Embryonic facial prominence (tissue), 1 donor: Measurements from ENCODE around the gene SYT7.

ENCODE experiments used
- DNase-seq: peaks from one replicate; pipeline ENCODE4 v3.0.0-alpha.2; 2016; ENCODE audit errors: extremely low spot score

SYT7 gene

DNA sequence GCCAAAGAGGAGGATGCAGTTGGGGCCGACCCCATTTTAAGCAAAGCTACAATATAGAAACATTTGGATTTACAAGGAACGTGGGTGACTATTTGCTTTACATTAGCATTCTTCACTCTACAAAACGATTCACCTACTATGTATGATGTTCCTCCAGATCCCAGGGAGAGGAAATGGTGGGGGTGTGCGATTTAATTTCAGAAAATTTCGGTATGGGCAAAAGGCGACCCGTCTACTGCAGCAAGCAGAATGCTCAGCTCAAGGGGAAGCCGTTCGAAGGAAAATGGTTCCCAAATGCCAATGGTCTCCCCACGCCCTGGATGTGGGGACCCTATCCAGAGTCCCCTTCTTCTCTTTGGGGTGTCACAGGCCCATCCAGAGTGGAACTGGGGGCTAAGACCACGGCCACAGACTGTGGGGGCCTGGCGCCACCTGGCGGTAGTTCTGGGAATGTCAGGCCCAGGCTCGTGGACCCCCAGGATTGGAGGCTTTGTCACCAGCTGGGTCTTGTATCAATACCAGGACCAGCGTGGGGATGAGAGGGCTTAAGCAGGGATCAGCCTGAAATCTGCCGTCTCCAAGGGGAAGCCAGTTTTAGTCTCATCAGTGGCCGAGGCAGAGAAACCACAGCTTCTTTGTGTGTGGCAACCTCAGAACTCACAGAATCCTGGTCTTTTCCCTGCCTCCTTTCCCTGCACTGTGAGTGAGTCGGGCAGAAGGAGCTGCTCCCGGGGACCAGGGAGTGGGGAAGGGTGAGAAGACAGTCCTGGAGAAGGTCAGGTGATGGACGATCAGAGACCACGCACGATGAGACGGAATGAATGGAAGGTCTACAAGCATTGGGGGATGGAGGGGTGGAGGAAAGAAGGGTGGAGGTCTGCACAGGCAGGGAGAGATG lies 64.0 kb downstream of the SYT7 start:
- no peak for DNase-seq

DNA sequence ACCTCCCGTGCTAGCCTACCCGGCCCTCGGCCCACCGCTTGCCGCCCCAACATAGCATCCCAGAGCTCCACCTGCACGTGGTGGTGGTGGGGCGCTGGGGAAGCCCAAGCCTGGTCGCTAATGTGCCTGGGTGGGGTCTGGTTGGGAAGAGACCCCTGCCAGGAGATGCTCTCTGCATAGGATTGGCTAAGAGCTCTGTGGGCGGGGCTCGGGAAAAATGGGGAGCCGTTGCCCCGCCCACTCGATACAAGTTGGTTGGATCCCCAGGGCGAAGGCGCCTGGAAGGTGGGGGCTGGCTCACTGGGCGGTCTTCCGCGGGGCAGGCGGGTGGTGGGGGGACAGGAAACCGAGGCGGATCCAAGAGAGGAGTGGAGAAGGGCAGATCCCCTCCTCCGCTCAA lies 64.7 kb downstream of the SYT7 start:
- no peak for DNase-seq

DNA sequence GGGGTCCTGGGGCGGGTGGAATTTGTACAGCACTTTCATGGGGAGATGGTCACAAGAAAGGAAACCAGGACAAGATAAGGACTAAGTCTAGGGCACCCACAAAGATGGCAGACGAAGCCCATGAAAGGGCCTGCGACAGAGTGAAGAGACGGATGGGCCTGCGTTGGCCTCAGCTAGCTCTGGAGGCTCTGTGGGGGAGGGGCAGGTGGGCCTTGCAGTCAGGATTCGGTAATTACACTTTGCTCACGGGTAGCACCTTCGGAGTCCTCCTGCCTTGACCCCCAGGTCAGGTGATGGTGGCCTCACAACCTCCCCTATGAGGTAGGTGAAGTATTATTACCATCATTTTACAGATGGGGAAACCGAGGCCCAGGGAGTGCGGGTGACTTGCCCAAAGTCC lies 65.2 kb downstream of the SYT7 start:
- DNase-seq, result no peak

DNA sequence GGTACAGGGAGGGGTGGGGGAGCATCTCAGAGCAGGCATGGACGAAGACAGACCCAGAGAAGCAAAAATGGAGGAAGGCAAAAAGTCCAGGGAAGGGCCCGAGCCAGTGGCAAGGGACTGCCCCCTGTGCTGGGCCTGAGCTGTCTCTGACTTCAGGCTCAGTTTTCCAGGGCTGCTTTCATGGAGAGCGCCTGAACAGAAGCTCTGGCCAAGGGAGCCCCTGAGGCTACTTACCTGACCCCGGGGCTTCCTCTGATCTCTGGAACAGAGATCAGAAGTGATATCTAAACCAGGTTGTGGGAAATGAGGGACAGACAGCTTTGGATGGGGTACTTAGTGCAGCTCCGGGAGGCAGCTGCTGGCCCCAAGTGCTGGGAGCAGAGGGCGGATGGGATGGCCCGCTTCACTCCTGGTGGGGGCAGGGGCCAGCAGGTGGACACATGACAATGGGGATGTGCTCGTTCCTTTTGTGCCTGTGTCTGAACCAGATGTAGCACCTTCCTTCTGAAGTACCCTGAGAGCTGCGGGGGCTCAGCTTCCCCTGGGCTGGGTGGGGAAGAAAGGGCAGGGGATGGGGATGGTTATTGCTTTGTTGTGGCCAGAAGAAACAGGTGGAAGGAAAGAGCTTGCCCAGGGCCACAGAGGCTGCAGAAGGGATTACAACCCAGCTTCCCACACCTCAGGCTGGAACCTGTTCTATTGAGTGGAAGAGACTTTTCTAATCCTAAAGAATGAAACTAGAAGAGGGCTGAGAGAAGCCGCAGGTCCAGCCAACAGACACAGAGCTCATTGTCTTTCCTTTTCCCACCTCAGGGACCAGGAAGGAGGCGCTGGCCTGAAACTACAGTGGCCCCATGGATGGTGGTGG lies 66.6 kb downstream of the SYT7 start:
- DNase-seq, result no peak

DNA sequence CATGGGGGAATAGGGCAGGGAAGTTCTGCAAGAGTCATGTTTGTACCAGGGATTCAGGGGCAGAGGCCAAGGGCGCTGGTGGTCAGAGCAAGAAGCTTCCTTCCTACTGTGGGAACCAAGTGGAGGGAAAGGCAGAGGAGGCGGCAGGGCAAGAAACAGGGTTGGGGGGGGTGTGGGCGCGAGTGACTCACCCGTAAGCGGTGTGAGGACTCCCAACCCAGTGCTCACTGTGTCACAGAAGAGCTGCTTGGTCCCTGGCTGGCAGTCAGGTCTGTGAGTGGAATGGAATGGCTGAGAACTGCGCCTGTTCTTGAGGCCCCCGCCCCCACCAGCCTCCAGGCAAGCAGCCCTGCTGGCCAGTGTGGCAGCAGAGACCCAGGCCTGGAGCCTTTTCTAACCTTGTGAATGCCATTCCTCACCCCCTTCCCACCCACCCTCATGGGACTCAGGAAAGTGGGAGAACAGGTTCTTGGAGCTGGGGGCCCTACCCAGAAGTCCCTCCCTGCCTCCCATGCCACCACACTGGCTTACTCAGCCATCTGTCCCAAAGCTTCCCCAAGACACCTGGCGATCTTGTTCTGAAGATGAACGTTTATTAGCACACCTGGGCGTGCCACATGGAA lies 67.6 kb downstream of the SYT7 start:
- no peak for DNase-seq

DNA sequence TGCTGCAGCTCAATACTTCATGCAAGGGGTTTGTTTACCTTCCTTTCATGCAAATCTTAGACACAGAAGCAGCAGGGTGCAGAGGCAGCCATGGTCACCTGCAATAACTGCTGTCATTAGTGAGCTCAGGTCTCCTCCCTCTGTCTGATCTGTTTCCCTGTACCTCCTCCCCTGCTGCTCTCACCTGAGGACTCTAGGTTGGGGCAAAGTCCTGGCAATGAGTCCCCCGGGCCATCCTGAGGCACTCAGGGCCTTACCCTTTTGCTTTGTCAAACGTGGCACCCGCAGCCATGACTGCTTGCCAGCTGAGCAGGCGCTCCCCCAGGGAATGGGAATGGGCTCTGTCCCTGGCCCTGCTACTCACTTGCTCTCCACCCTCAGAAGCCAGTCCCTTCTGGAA lies 68.4 kb downstream of the SYT7 start:
- DNase-seq, result no peak

DNA sequence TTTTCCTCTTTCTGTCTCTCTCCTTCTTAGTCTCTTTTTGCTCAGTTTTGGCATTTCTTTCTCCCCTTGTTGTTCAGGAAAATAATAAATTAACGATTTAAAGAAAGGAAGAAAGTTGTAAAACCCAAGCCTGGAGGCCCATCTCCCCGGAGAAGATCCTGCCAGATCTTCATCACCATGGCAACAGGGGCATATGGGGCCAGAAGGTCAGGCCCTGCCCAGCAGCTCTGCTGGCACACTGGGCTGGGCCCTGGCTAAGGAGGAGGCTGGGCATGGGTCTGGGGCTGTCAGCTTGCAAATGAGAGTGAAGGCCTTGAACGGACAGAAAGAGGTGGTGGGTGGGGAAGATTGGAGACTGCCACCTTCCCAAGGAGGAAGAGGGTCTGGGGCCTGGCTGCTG lies 69.5 kb downstream of the SYT7 start:
- no peak for DNase-seq

DNA sequence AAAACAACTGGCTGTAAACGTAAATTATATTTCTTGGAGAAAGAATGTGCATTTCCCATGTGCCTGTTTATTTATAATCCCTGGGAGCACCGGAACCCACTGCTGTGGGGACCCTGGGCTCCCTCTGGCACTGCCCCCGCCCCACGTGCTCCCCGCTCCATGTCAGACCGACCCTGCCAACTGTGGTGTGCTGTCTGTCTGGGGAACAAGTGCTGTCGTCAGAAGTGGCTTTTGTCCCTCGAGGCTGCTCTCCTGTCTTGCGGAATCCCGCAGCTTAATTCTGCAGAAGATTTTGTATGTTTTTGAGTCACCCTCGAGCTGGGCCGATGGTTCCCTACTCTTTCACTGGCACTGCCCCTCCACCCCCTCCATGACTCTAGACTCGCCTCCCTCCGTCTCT lies 69.9 kb downstream of the SYT7 start:
- DNase-seq, result no peak

DNA sequence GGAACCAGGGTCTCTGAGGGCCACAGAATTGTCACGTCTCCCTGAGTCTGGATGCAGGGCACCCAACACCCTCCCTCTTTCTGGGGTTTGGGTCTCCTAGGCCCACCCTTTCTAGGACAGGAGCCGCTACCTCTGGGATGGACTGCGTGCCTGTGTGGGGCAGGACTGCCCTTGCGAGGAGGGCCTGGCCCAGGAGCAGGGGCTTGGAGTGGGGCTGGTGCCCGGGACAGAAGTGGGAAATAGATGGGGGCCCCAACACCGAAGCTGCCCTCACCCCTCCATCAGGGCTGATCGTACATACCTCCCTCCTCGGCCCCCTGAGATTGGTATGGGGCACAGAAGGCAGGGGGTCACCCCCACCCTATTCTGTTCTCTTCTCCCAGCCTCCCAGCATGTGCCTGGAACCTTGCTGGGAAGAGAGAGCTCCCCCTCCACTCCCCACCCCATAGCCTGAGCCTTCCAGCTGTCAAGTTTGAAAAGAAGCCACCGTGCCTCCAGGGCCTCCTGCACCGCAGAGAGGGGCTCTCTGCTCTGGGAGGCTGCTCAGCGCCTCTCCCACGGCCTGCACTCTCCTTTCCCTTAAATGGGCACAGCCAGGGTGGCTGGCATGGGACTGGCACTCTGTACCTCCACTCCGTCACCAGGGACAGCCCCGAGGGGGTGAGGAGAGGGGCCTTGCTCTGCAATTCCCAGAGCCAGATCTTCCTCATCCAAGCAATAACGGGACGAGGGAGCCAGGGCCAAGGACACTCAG lies 70.5 kb downstream of the SYT7 start:
- no peak for DNase-seq

DNA sequence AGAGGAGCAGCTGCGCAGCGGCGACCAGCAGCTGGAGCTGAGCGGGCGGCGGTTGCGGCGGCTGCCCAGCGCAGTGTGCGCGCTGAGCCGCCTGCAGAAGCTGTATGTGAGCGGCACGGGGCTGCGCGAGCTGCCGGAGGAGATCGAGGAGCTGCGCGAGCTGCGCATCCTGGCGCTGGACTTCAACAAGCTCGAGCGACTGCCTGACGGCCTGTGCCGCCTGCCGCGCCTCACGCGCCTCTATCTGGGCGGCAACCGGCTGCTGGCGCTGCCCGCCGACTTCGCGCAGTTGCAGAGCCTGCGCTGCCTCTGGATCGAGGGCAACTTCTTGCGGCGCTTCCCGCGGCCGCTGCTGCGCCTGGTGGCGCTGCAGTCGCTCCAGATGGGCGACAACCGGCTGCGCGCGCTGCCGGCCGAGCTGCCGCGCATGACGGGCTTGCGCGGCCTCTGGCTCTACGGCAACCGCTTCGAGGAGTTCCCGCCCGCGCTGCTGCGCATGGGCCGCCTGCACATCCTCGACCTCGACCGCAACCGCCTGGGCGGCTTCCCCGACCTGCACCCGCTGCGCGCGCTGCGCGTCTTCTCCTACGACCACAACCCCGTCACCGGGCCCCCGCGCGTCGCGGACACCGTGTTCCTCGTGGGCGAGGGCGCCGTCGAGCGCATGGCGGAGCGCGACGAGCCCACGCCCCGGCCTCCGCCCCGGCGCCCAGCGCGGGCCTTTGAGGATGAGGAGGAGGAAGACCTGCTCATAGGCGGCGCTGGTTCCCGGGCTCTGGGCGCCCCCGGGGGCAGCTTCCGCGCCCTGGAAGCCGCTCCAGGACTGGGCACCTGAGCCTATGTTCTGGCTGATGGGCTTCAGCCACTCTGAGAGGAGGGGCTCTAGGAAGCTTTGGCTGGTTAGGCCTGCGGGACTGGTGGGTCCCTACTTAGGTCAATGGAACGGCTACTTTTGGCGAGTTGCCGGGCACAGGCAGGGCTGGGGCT lies 71.5 kb downstream of the SYT7 start:
- peak; percentile 58 for DNase-seq

DNA sequence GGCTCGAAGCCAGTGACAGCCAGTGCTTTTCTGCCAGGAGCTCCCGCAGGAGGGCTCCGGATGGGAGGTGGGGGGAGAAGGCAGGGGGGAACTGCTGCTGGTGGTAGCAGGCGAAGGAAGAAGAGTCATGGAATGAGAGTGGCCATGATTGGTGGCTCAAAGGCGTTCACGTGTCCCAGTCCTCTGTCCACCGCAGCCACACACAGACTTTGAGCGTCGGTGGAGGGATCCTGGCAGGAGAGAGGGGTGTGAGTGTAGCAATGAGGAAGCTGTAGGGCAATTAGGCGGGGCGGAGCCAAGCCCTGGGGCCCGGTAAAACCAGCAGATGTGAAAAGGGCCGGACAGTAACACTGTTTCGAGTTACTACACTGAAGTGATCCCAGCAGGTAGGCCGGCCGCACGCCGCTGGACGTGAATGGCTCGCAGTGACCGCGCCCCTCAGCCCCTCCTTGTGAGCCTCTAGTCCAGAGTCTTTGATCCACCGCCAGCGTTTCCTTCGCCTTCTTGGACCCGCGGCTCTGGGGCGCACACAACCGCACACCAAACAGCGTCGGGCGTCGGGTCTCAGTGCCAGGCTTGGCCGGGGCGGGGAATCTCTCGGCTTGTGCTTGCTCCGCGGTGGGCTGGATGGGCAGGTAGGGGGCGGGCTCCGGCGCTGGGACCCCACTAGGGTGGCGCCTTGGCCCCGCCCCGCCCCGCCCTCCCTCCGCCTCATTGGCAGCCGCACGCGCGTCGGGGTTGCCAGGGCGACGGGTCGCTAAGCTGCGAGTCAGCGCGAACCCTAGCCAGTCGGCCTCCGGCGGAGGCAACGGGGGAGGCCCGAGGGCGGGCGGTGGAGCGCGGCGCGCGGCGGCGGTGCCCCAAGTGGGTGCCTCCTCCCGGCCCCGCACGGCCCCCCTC lies 72.7 kb downstream of the SYT7 start, which contains the start of gene LRRC10B:
LRRC10B (plus strand) TSS at position 788 of the 900 bp plus-strand sequence. CDS start 250 bp downstream, outside the sequence.
- DNase-seq, result no peak

DNA sequence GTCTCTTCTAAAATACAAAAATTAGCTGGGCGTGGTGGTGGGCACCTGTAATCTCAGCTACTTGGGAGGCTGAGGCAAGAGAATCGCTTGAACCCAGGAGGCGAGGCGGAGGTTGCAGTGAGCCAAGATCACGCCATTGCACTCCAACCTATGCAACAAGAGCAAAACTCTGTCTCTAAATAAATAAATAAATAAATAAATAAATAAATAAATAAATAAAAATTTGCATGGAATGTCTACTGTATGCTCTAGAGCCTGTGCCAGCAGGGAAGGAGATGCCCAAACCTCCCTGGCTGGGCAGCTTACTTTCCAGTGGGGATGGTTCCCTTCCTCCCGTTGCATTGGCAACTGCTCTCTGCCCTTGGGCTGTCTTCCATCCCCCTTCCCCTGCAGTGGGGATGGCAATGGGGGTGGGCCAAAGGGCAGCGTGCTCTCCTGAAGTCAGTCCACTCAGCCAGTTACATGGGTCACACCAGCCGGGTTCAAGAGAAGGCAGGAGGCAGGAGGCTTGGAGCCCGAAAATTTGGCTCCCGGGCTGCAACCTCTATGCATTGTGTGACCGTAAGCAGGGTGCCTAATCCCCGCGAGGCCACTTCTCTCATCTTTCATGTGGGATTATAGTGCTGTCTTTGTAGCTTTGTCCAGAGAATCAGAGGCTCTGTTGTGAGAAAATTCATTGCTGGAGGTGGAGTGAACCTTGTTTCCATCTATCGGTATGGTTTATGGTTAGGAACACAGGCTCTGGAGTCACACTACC lies 73.7 kb downstream of the SYT7 start:
- DNase-seq, result no peak

DNA sequence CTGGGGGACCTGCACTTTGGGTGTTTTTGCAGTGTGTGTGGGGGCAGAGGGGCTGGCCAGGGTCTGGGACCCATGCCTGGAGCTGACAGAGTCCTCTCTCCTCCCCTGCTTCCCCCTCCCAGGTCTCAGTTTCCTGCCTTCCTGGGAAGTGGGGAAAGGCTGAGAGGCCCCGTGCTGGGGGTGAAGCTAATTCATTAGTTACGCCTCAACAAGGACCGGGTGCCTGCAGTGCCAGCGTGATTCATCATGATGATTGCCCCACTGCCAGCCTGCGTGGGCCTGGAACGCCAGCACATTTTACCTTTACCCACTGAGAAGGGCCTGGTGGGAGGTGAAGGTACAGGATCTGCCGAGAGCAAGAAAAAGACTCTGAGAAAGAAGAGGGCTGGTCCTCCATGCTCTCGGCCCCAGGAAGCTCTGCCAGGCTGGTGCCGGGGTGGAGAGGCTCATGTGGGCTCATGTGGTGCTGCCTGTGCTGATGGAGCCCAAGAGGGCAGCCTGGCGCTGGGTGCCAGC lies 75.2 kb downstream of the SYT7 start:
- DNase-seq, result no peak

DNA sequence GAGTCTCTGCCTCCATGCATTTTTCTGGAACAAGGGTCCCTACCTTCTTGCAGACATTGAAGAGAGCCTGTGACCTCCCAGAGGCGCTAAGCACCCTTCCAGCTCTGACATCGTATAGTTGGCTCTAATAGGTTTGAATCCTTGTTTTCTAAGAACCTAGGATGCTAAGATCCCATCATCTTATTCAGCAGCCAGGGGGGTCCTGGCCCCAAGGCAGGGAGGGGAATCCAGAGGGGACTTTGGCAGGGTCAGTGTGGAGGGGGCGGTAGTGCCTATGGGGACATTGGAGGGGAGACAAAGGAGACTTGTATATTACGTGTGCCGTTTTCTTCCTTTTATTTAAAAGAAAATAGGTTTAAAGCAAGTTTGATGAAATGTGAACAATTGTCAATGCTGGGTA lies 75.8 kb downstream of the SYT7 start:
- no peak for DNase-seq

DNA sequence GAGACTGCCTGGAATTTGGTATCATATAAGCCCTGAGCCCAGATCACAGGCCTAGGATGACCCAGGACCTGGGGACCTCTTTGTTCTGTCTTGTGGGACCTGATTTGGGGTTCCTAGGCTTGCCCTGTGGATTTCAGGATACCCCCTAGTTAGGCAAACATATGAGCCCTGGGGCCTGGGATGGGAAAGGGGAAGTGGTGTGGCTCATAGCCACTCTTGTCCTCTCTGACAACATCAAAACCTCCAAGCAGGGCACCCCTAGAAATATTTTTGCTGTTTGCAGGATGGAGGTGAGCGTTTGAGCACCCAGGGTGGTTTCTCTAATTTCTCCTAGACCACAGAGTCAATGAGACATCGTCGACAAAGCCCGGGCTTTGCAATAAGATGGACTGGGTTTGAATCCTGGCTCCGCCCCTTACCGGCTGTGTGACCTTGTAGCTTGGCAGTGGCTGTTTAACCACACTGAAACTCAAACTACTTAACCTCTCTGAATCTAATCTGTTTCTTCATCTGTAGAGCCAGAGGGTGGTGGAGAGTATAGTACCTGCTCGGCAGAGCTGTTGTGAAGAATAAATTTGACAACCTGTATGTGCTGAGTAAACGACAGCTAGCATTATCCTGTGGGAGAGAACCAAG lies 77.6 kb downstream of the SYT7 start:
- DNase-seq, result no peak

DNA sequence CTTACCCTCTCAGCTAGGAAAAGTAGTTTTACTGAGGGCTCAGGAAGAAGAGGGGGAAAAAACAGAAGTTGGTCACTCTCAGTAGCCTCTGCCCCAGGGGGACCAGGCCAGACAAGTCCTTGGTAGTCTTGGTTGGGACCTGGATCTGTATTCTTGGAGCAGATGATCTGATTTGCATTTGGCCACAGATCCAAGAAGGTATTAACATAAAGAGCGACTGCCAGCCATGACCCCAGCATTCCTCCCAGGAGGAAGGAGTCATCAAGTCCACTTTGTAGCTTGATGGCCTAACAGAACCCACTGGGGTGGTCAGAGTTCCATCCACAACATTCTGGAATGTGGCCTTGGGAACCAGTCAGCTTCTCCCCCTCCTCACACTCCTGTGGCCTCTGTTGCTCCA lies 78.4 kb downstream of the SYT7 start:
- no peak for DNase-seq

DNA sequence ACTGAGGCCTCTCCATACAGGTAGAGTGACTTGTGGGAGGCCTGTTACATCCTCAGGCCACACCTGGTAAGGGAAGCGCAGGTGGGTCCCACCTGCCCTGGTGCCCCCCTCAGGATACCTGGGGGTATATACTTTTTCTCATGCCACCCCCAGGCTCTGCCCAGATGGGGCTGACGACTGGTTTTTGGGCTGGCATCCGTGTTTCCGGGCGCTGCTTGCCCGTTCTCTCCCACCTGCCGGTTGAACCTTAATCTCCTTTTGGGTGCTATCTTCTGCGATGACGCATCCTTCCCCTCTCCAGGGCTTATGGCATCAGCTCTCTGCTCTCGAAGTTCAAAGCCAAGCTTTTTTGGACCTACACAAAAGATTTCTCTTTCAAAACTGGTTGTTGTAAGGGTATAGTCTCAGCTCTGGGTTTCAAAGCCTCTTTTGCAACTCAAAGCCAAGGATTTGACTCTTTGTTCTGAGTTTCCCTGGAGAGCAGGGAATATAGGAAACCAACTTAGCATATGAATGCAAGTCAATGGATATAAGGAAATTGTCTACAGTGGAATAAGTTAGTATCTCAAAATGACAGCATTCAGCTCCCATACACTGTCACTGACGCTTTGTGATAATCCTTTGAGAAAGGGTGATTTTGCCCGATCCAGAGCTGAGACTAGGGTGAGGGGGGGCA lies 80.9 kb downstream of the SYT7 start:
- no peak for DNase-seq
